ENCODE results near the gene CYP27B1.
A peak's percentile ranks its signal among the peaks of the same experiment; 100 is the strongest.

The CYP27B1 gene

DNA sequence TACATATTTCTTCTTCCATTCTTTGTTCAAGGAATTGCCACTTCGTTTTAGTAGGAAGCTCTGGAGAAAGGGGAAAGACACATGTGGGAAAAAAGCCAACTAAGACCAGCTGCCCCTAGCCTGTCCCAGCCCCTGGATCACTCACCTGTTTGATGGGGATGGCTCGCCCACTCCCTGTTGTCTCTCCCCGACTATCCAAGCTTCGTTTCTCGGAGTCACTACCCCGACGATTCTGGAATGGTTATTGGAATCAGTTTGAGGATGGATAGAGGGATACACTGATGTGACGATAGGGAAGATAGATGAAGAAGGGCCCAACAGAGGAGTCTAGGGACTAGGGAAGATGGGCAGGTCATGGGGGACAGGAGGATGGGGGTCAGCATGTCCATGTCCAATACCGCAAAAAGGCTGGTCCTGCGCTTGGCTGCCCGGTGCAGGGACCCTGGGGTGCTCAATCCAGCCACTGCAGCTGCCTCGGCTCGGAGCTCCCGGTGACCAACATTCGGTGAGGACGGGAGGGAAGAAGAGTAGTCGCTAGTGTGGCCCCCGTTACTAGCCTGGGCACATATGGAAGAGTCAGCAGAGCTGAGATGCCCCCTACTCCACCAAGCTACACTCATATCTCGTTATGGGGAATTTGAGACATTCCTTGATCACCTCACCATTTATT, 35.3 kb downstream of the CYP27B1 start:
- TF ChIP-seq, protein P1, sequence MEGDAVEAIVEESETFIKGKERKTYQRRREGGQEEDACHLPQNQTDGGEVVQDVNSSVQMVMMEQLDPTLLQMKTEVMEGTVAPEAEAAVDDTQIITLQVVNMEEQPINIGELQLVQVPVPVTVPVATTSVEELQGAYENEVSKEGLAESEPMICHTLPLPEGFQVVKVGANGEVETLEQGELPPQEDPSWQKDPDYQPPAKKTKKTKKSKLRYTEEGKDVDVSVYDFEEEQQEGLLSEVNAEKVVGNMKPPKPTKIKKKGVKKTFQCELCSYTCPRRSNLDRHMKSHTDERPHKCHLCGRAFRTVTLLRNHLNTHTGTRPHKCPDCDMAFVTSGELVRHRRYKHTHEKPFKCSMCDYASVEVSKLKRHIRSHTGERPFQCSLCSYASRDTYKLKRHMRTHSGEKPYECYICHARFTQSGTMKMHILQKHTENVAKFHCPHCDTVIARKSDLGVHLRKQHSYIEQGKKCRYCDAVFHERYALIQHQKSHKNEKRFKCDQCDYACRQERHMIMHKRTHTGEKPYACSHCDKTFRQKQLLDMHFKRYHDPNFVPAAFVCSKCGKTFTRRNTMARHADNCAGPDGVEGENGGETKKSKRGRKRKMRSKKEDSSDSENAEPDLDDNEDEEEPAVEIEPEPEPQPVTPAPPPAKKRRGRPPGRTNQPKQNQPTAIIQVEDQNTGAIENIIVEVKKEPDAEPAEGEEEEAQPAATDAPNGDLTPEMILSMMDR (IDR thresholded peaks at IDR 0.05), result no peak
- no peak overlapping the region for H3K4me2 ChIP-seq (ENCODE audit: low read length)
- no peak overlapping the region for H2AFZ ChIP-seq
- no peaks in the 10 kb centered on the region for H3K36me3 ChIP-seq (ENCODE audit: control insufficient read depth, insufficient read depth, low read length)
- no peak overlapping the region for H3K27ac ChIP-seq
- no peak overlapping the region for H3K4me3 ChIP-seq (ENCODE audit: low read depth, low read length)
- H3K9me3 ChIP-seq (ENCODE audit: control insufficient read depth, low read length), result no peaks in the 10 kb centered on the region
- no peaks in the 10 kb centered on the region for H3K27me3 ChIP-seq (ENCODE audit: control insufficient read depth, insufficient read depth, low read length)
- H3K9ac ChIP-seq, result no peak overlapping the region
- H3K79me2 ChIP-seq, result no peaks in the 10 kb centered on the region
- peaks cover 16% of the 10 kb centered on the region for H3K4me1 ChIP-seq

DNA sequence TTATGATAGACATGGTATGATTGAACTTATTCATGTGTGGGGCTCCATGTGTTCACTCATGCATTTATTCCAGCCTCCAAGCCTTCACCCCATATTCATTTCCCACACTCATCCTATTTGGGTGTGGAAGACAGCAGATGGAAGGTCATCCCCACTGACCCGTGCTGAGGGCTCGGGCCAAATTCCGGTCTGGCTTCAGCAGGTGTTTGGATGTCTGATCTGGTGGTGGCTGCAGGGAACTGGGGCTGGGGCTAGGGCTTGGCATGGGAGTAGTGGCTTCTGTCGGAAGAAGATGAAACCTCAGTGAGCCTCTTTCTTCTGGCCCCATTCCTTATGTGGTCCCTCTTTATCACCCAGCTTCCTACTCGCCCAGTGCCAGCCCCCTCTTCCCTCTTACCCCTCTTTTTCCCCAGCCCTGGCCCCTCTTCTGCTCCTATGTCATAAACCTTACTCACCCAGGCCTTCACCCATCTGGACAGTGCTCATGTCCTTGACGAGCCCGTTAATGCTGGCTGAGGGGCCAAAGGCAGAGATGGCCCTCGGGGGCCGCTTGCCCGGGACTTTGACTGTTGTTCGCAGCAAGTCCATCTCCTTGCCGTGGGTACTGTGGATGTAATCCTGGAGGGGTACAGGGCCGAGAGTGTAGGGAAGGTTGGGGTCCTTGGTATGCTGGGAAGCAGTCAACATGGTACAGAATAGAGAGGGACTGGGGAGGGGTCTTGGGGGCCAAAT, 36.4 kb downstream of the CYP27B1 start:
- Histone ChIP-seq H3K27ac (no peak overlapping the region), H3K36me3 (ENCODE audit: control insufficient read depth, insufficient read depth, low read length) (no peaks in the 10 kb centered on the region), H3K27me3 (ENCODE audit: control insufficient read depth, insufficient read depth, low read length) (peaks cover 3% of the 10 kb centered on the region), H3K4me3 (ENCODE audit: low read depth, low read length) (no peak overlapping the region), H3K79me2 (no peaks in the 10 kb centered on the region), H3K9ac (no peak overlapping the region), H2AFZ (no peak overlapping the region), H3K4me2 (ENCODE audit: low read length) (no peak overlapping the region), H3K4me1 (peaks cover 8% of the 10 kb centered on the region), H3K9me3 (ENCODE audit: control insufficient read depth, low read length) (no peaks in the 10 kb centered on the region)
- TF ChIP-seq, protein P1 (IDR thresholded peaks at IDR 0.05), result no peak

DNA sequence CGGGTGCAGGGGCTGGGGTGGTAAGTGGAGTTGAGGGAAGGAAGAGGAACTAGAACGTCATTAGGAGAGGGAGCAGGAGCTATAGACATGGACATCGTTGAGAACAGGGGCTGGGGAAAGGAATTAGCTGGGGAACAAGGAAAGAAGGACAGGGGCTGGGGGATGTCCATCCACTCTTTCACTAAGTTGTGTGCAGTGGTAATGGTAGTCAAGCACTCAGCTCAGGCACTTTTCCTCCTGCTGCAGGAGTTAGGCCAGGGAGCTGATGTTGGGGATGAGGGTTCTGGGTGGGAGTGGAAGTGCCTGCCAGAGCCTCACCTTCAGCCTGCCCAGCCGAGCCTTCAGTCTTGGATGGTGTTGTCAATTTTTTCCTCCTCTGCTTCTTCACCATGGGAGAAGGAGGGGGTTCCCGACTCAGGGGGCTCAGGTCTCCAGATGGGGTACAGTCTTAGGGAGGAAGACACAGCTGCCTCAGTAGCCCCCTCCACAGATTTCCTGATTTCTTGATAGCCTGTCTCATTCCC, 37.5 kb downstream of the CYP27B1 start:
- no peaks in the 10 kb centered on the region for H3K36me3 ChIP-seq (ENCODE audit: control insufficient read depth, insufficient read depth, low read length)
- H3K4me2 ChIP-seq (ENCODE audit: low read length), result no peak overlapping the region
- peaks cover 3% of the 10 kb centered on the region for H3K27me3 ChIP-seq (ENCODE audit: control insufficient read depth, insufficient read depth, low read length)
- H3K4me3 ChIP-seq (ENCODE audit: low read depth, low read length), result no peak overlapping the region
- no peaks in the 10 kb centered on the region for H3K79me2 ChIP-seq
- no peak overlapping the region for H3K27ac ChIP-seq
- H3K9ac ChIP-seq, result no peak overlapping the region
- H3K4me1 ChIP-seq, result peaks cover 8% of the 10 kb centered on the region
- TF ChIP-seq, protein P1 (IDR thresholded peaks at IDR 0.05), result no peak
- H3K9me3 ChIP-seq (ENCODE audit: control insufficient read depth, low read length), result no peaks in the 10 kb centered on the region
- no peak overlapping the region for H2AFZ ChIP-seq

DNA sequence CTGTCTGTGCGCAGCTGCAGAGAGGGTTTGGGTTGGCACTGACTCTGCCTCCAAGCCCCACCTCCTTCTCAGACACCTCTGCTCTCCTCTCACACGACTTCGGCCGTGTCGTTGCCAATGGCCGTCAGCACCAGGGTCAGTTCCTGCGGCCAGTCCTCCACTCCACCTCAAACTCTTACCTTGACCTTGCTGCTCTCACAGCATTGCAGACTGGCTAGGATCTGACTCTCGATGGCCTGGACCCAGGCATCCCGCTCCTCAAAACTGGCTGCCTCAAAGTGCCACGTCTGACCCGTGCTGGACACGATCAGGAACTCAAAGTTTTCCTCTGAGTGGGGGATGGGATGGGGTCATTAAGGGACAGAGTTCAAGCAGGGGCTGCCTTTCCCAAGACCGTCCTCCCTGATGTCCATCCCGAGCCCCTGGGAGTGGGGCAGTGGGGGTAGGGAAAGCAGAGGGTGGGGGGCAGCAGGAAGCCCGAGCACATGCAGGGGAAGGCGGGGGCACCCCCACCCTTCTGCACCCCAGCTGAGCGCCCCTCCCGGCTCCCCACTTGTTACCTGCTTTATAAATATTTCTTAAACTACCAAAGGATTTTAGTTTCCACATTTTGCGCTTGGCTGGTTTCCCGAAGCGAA, 39.0 kb downstream of the CYP27B1 start:
- H3K9me3 ChIP-seq (ENCODE audit: control insufficient read depth, low read length), result no peaks in the 10 kb centered on the region
- no peaks in the 10 kb centered on the region for H3K36me3 ChIP-seq (ENCODE audit: control insufficient read depth, insufficient read depth, low read length)
- peak overlapping the region; percentile 86 for H2AFZ ChIP-seq
- no peak overlapping the region for H3K9ac ChIP-seq
- H3K27me3 ChIP-seq (ENCODE audit: control insufficient read depth, insufficient read depth, low read length), result peaks cover 3% of the 10 kb centered on the region
- peak overlapping the region; percentile 57 for H3K4me2 ChIP-seq (ENCODE audit: low read length)
- H3K79me2 ChIP-seq, result no peaks in the 10 kb centered on the region
- peaks cover 8% of the 10 kb centered on the region for H3K4me1 ChIP-seq
- TF ChIP-seq, protein P1 (IDR thresholded peaks at IDR 0.05), result no peak
- no peak overlapping the region for H3K4me3 ChIP-seq (ENCODE audit: low read depth, low read length)
- peak overlapping the region; percentile 70 for H3K27ac ChIP-seq
